Measurements from ENCODE around the gene EGLN2.
"Not testable (repeated sequence)": the region's sequence is repeated elsewhere in the genome, so short reads cannot be mapped to it uniquely, and the experiment has no call there.

Gene EGLN2

DNA sequence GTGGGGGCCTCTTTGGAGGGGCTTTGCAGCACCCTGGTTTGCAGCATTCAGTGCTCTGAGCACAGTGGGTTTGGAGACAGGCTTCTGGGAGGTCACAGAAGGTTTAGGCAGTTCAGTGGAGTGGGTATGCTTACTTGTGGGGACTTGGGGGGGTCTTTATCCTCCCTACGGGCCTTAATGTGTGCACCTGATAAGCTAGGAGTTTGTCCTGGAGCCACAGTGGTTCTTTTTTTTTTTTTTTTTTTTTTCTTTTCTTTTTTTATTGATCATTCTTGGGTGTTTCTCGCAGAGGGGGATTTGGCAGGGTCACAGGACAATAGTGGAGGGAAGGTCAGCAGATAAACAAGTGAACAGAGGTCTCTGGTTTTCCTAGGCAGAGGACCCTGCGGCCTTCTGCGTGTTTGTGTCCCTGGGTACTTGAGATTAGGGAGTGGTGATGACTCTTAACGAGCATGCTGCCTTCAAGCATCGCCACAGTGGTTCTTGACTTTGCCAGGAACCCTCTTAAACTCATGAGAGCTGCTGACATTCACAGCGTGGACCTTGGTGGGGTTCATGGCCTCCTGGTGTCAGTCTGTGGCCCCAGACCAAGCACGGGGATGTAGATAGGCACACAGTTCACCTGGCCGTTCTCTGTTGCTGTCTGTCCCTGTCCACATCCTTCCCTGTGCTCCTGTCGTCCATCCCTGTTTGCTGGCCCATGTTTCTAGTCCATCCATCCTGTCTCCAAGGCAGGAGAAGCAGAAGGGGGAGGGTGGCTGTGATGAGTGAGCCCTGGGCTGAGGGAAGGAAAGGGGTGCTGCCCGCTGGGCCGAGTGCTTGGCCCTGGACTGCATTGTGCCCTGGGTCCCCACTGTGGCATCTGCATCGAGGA, 2.7 kb downstream of the EGLN2 start:
- no peak overlapping the region for H3K4me3 ChIP-seq (ENCODE audit: low read depth, low read length)

DNA sequence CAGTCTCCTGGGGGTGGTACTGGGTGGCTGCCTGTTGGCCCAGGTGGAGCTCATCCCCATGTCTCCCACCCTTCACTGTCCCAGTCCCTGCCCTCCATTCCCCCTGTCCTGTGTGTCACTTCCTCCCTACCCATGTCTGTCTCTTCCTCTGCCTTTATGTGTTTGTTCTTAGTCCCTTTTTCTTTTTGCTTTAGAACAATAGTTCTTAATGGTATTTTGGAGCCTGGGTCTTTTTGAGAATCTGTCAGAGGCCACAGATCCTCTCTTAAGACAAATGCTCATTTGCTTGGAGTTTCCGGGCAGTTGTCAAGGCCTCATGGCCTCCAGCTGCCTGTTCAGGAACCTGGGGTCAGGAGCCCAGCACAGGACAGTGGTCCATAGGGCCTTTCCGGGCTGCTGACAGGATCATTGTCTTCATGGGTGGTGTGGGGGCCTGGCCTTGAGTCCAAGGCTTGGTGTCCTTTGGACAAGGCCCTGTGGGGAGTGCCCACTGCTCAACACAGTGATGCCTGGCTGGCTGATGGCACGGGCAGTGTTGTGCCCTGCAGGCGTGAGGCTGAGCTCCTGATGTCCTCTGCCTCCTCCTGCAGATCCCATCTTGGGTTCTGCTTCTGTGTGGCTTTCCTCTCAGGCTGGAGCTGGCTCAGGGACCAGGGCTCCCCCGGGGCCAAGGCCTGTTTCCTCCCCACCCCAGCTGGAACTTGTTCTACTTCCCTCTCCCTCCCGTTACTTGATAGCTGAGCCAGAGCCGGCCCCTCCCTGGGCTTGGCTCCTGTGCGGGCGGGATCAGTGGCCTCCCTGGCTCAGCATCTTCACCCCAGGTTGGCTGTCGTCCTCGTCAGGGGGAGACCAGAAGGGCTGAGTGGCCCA, 3.5 kb downstream of the EGLN2 start:
- H3K4me3 ChIP-seq (ENCODE audit: low read depth, low read length) = no peak overlapping the region

DNA sequence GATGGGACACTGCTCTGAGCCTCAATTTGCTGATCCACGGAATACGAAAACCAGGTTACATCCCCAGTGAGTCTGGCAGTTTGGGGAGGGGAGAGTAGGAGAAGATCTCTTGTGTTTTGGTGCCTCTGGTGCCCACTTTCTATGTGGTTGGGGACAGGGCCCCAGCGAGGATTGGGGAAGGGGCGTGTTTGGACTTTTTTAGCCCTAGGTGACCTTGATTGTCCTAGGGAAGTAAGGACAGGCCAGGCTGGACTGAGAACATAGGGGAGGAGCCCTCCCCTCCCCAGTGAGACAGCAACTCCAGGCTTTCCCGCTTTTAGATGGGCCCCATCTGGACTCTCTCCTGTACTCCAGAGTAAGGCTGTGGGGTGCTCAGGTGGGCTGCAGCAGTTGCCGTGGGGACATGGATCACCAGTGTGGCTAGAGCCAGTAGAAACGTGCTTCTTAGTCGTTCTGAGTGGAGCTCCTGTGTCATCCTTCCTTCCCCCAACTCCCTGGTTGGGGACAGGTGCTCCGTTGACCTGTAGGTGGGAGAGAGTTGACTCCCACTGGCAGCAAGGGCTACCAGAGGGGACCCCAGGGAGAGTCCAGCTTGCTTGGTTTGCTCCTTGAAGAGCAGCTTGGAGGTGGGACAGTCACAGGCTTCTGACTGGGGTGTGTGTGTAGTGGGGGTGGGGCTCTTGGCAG, 4.3 kb downstream of the EGLN2 start:
- no peak overlapping the region for H3K4me3 ChIP-seq (ENCODE audit: low read depth, low read length)

DNA sequence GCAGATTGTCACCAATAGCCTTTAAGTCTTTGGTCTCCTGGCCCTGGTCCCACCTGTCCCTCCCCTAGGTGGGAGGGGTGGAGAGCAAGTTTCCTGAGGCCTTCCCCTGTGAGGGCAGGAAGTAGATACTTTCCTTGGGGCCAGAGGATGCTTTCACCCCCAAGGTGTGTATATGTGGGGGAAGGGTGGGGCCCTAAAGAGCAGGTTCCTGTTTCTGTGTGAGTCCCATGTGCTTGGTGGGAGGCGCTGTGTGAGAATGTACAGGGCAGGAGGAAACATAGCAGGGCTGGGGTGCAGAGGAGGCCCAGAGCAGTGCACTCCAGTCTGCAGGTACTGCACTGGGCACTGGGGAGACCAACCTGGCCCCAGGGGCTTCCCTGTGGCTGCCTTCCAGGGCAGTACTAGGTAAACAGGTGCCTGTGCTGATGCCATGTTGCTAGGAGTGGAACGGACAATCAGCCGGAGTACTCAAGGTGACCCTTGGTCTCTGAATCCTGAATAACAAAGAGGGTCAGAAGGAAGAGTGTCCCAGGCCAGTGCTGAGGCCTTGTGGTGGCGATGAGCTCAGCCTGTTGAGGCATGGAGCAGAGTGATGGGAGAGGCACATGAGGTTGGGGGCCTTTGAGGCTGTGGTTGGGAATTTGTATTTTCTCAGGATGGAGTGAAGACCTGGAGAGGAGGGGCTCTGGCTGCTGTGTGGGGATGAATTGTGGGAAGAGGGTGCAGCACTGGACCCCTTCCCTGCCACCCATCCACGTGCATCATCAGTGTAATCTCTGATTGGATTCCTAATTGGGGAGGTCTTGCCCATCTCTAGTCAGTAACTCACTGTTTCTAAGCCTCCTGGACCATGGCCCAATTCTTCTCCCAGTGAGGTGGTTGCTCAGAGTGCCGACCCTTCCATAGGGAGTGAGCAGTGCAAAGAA, 5.1 kb downstream of the EGLN2 start:
- no peak overlapping the region for H3K4me3 ChIP-seq (ENCODE audit: low read depth, low read length)

DNA sequence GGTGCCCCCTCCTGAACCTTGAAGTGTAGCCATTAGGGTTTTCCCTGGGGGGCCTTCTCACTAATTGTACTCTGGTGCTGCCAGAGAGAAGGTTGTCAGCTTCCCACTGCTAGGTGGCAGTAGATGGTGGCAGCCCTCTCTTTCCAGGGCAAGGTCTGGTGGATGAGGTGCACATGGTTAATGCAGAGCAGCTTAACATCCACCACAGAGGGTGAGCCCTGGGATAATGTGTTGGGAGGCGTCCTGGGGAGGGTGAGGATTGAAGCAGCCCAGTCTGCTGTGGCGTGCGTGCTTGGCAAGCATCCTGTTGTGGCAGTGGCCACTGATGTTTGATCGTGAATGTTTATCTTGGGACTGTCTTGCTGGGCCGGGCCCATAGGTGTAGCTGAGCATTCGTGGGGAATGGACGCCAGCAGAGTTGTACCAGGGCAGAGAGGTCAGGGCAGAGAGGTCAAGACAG, 5.8 kb downstream of the EGLN2 start:
- H3K4me3 ChIP-seq (ENCODE audit: low read depth, low read length) = no peak overlapping the region

DNA sequence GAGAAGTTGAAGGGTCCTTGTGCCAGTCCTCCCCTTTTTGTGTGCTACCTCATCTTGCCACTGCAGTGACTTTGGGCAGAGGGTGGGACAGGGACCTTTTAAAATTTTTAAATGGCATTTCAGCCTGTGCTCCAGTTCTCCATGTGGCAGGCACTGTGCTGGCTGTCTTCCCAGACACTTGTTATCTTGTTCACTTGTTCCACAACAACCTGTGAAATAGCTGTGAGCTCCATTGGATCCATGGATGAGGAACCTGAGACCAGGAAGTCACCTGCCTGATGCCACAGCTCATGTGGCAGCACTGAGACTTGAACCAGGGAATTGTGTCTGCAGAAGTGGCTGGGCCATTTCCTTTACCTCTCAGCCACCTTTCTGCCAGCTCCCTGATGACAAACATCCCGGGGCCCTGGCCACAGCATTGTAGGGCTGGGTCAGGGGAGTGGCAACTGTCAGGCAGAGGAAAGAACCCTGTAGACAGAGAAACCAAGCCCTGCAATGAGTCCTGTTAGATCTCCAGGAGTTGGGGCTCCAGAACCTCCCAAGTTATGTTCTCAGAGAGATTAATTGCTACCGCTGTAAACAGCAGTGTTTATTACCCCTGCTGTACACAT, 6.4 kb downstream of the EGLN2 start:
- no peak overlapping the region for H3K4me3 ChIP-seq (ENCODE audit: low read depth, low read length)

DNA sequence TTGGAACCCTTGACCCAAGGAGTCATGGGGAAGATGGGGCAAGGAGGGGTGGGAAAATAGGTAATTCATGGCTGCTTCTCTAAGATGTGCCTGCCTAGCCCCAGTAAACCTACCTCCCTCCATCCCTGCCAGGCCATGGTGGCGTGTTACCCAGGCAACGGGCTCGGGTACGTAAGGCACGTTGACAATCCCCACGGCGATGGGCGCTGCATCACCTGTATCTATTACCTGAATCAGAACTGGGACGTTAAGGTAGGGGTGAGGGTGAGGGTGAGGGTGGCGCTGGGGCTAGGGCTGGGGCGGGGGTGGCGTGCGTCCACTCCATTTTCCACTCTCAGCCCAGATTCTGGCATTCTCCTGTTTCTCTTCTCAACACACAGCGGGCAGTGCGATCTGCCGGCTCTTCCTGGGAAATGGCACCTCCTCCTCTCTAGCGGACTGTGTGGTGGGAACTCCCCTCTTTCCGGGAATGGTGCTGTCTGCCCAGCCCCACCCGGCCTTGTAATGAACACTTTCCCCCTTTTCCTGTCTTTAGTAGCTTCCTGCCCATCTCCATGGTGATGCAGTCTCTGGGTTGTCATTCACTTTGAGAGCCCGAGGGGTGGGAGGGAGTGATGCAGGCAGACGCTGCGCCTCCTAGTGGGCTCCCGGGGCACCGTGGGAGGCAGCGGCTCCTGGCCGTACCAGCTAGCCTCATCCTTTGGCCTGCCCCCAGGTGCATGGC, 7.6 kb downstream of the EGLN2 start:
- no peak overlapping the region for H3K4me3 ChIP-seq (ENCODE audit: low read depth, low read length)

DNA sequence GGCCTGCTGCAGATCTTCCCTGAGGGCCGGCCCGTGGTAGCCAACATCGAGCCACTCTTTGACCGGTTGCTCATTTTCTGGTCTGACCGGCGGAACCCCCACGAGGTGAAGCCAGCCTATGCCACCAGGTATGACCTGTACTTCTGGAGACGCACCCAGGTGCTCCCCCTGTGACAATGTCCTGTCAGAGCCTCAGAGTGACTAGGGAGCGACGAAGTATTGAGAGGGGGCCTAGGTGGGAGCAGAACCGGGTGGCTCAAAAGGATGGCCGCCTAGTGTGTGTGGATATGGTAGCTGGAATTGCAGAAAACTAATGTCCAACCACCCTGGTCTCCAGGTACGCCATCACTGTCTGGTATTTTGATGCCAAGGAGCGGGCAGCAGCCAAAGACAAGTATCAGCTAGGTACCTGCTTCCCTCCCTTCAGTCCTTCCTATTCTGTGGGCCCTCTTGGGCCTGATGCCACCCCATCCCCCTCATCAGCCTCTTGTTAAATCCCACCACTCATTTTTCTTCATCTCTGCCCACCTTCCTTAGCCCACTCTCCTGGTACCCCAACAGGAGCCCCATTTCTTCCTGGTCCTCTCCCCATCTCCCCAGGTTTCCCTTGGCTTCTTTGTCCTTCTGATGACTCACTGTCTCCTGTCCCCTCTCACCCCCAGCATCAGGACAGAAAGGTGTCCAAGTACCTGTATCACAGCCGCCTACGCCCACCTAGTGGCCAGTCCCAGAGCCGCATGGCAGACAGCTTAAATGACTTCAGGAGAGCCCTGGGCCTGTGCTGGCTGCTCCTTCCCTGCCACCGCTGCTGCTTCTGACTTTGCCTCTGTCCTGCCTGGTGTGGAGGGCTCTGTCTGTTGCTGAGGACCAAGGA, 8.4 kb downstream of the EGLN2 start:
- no peak overlapping the region for H3K4me3 ChIP-seq (ENCODE audit: low read depth, low read length)

DNA sequence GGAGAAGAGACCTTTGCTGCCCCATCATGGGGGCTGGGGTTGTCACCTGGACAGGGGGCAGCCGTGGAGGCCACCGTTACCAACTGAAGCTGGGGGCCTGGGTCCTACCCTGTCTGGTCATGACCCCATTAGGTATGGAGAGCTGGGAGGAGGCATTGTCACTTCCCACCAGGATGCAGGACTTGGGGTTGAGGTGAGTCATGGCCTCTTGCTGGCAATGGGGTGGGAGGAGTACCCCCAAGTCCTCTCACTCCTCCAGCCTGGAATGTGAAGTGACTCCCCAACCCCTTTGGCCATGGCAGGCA, 9.0 kb downstream of the EGLN2 start:
- no peak overlapping the region for H3K4me3 ChIP-seq (ENCODE audit: low read depth, low read length)

DNA sequence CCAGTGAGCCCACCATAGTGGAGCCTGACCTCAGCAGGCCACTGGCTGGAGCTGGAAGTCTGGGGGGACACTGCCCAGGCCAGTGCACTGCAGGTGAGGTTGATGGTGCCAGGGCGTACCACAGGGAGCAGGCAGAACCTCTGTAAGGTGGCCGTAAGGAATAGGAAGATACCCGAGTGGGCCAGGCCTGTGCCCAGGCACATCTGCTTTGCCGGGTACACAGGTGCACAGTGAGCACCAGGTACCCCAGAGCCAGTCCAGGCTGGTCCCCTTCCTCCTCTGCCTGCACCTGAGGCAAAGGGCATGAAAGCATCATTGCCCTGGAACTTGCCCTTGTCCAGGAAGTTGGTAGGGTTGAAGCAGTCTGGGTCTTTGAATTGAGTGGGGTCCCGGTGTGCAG, 9.5 kb downstream of the EGLN2 start:
- H3K4me3 ChIP-seq (ENCODE audit: low read depth, low read length) = no peak overlapping the region

DNA sequence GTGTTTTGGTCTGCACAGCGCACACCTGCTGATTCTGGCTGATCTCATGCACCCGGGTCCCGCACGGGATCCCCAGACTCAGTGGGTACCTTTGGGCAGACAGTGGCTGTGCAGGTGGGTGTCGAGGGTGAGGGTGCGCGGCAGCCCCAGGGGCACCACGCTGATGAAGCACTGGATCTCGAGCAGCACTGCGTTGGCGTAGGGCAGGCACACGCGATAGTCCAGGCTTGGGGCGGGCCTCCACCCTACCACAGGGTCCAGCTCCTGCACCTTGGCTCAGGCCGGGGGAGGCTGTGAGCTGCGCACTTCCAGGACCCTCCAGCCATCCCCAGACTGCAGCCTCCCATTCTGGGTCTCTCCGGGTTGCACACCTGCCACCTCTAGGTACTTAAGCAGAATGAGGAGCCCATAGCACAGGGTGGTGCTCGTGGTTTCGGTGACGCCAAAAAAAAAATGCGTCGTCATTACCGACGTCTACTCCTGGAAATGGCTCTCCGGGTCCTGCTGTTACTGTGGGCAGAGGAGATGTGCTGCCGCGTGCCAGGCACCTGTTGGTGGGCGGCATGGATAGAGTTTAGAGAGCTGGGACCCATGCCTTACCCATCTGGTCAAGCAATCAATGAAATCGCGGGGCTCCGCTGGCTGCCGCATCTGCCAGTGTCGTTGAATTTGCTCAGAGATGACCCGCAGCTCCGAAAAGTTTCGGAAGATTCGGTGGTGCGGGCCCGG, 10.5 kb downstream of the EGLN2 start:
- H3K4me3 ChIP-seq (ENCODE audit: low read depth, low read length) = no peak overlapping the region

DNA sequence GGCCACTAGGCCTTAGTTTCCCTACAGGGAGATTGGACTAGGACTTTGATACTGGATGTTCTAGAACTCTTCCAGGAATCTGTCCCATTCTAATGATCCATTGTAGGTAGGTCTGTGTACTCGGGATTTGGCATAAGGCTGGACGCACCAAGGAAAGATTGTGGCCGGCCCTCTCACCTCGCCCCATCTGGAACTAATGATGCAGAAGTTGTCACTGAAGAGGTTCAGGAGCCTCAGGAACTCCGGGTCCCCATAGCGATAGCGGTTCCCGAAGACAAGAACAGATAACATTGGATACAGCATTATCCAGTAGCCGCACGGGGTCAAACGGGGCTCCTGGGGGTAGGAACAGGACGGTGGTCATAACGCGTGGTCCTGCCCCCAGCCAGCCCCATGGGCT, 11.2 kb downstream of the EGLN2 start:
- peak overlapping the region; percentile 17 for H3K4me3 ChIP-seq (ENCODE audit: low read depth, low read length)

DNA sequence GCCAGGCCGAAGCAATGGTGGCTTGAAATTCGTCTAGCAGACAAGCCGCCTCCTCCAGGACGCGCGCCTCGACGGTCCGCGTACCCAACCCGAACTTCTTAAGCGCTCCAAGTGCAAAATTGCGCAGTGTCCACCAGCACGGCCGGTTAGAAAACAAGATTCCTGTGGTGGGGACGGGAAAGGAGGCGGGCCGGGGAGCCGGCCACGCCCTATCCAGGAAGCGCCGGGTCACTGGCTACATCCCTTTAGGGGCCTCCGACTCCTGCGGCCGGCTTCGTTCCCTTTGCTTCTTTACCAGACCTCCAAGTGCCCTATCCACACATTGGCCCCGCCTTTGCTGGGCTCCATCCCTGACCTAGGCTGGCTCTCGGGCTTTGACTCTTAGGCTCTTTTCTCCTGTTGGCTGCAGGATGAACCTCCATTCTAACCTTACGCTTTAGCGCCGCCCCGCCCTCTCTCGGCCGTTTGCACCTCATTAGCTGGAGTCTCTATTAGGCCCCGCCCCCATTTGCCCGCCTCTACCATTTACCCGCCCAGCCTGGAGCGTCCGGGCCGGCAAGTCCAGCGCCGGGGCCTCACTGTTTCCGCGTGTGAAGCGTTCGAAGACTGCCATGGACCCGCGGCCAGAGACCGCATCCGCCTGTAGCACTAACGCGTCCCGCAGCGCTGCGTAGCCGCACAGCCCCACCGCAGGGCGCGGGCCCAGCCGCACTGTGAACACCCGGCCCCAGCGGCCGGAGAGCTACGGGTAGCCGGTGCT, 11.8 kb downstream of the EGLN2 start:
- peak overlapping the region; percentile 37 for H3K4me3 ChIP-seq (ENCODE audit: low read depth, low read length)

DNA sequence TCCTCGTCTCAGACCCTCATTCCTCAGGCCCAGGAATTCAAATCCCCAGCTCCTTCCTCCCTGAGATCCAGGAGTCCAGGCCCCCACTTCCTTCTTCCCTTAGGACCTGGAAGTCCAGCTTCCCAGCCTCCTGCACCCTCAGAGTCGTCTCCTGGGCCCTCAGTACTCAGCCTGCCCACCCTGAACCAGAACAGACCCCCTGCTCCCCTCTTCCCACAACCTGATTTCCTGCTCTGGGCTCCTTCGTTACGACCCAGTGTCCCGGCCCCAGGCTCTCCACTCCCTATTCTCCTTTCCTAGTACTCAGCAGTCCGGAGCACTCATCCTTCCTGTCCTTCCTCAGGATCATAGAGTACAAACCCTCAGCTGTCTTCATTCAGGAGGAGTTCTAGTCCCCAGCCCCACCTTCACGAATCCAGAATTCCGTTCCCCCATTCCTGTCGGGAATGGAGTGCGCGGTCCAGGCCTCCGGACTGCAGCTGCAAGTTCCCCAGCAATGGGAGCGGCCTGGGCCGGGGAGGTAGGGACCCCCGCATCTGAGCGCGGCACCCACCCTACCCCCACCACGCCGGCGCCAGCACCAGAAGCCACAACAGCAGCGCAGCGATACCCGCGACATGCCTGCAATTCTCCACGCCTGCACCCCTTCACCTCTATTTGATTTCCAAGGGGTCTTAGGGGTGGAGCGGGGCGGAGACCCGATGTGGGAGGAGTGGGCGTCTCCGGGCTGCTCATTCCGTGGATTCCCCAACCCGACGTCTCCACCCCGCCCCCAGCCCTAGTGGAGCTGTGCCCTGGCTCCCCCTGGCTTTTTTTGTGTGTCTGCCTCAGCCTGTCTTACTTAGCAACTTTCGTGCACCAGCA, 12.7 kb downstream of the EGLN2 start:
- H3K4me3 ChIP-seq (ENCODE audit: low read depth, low read length) = peak overlapping the region; percentile 20

DNA sequence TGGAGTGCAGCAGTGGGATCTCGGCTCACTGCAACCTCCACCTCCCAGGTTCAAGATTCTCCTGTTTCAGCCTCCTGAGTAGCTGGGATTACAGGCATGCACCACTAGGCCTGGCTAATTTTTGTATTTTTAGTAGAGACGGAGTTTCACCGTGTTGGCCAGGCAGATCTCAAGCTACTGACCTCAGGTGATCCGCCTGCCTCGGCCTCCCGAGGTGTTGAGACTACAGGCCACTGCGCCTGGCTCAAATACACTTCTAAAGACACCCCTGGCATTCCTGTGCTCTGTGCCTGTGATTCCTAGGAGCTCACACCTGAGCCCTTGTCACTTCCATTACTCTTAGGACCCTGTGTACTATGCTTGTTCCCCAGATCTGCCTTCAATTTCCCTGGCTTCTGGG, 13.6 kb downstream of the EGLN2 start:
- not testable (repeated sequence) for H3K4me3 ChIP-seq (ENCODE audit: low read depth, low read length)

DNA sequence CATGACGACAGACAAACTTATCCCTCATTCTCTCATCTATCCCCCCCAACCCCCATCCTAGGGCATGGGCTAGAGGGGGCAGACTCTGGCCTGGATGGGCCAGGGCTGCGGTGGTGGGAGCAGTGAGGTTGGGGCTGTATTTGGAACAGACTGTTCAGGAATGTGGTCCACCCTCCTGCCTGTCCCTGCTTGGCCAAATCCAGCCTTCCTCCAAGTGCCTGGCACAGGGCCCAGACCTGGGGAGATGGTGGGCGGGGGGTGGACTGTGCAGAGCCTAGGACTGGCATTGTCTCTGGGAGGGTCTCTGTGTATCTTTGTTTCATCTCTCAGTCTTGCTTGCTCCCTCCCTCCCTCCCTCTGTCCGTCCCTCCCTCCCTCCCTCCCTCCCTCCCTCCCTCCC, 14.2 kb downstream of the EGLN2 start:
- H3K4me3 ChIP-seq (ENCODE audit: low read depth, low read length) = no peak overlapping the region

Measured in iPS-11a (cell line).